Hepatic stellate cell (primary cell): ENCODE measurements around the gene AP1S3.

Experiments
- DNase-seq: peaks from one replicate; pipeline ENCODE4 v3.0.0; 2011; ENCODE audit warnings: low spot score

AP1S3 gene

DNA sequence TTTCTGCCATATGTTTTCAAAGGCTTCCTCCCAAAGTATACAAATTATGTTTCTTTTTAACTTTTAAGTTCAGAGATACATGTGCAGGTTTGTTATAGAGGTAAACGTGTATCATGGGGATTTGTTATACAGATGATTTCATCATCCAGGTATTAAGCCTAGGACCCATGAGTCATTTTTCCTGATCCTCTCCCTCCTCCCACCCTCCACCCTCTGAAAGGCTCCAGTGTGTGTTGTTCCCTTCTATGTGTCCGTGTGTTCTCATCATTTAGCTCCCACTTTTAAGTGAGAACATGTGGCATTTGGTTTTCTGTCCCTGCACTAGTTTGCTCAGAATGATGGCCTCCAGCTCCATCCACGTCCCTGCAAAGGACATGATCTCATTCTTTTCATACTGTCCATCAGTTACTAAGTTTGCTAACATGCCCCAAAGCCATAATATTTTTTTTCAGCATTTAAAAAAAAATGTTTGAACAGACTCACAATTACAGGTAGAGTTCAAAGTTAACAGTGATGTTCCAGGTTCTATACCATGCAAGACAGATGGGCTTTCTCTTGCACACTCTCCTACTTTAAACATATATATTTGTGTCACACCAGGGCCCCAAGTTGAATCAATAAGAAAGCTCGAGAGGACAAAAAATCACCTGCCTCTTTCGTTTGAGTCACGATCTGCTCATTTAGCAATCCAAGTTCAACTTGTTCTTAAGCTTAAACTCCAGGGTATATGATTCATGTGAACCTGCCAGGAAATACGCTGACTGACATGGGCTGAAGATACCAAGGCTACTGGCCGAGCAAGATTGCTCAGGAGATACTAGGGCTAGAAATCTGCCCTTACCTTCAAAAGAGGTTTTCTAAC is 77.6 kb downstream of the AP1S3 start:
- DNase-seq = no peak

DNA sequence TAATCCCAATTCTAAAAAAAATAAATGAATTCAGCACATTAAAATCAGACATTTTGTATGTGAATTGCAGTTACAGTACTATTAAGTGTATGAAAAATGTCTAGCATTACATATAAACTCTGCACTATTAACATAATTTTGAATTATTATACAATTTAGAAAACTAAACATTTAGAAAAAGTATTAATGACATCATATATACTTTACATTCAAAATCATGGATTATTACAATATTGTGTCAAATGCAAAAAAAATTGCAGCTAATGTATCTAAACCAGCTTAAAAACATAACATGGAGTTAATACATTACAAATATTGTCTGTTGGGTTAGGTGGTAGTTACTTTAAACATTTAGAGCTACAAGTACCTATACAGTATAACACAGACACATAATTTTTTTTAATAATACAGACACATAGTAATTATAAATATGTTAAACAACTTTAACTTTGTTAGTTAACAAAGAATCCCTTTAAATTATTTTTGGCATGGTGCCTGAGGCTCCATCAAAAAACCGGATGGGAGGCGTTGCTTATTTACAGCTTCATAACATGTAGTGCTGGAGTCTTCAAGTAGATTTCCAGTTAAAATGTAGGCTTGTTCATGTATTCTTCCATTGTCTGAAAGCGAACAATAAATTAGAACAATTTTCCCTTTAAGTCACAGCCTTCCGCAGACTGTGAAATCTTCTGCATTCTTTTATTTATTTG is 79.1 kb downstream of the AP1S3 start:
- no peak for DNase-seq

DNA sequence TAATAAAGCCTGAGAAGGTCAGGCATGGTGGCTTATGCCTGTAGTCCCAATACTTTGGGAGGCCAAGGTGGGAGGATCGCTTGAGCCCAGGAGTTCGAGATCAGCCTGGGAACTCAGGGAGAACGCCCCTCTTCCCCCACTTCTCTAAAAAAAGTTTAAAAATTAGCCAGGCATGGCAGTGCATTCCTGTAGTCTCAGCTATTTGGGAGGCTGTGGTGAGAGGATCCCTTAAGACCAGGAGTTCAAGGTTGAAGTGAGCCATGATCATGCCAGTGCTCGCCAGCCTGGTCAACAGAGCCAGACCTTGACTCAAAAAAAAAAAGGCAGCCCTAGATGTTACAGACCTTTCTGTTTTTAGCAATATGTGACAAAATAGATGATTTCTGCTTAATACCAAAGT is 83.4 kb downstream of the AP1S3 start:
- DNase-seq = no peak

DNA sequence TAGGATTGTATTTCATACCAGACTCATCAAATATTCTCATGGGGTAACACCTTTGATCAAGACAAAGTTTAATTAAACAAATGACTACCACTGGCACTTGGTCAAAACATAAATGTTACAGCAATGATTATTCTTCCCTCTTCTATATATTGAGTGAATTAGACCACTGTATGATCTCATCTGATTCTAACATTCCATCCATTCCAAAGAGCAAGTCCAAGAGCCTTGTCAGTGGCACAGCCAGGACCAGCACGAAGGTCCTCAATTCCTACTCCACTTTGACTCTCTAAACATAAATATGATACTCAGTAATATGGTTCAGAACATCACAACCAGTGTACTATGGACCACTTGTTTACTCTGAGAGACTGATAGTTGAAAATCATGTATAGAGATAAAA is 86.4 kb downstream of the AP1S3 start:
- peak; percentile 38 for DNase-seq

DNA sequence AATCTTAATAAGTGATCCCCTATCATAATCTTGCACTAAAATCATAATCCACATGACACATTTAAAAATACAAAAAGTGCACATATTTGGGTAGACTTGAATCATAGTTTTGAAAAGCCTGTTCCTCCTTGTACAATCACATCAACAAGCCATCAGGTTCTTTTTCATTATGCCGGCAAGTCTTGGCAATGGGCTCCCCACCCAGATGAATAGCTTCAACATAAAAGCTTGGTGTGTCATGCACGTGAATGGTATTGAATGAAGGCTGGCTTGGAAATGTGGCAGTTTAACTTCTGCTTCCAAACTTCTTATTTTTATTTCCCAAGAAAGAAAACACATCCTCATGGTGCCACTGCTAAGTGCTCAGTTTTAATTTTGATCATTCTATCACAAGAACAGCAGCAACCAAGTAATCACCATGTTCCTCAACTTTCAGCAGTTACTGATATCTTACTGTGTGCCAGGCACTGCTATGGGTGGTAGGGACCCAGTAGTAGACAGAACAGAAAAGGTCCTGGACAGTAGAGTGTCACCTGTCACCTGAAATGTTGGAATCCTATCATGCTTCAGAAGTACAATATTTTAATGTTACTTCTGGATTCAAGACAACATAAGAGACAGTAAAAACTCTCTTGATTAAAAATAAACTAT is 89.9 kb downstream of the AP1S3 start:
- DNase-seq = no peak

DNA sequence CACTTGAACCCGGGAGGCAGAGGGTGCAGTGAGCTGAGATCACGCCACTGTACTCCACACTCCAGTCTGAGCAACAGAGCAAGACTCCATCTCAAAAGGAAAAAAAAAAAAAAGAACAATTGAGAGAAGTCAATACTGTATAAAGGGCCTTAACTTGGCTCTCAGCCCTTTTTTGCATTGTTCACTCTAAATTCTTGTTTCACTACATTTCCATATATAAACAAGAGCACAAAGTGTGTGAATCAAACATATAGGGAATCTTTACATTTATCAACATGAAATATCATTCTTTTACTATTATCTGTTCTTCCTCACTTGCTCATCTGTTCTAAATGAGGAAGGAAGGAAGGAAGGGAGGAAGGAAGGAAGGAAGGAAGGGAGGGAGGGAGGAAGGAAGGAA is 90.8 kb downstream of the AP1S3 start:
- no peak for DNase-seq

DNA sequence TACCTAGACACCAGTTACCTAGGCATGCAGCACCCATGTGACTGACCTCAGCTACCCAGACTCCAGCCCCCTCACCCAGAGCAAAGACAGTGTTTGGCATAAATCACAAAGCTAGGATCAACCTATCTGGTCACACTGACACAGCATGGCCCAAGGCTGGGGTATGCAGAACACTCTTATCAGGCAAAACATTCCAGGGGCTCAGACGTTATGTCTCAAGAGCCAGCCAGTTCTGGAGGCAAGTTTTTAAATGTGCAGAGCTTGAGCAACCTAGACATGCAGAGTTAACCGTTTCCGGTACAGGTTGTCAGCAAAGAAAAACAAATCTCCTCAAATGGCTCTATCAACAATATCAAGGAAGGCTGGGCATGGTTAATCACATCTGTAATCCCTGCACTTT is 92.8 kb downstream of the AP1S3 start:
- peak; percentile 24 for DNase-seq

DNA sequence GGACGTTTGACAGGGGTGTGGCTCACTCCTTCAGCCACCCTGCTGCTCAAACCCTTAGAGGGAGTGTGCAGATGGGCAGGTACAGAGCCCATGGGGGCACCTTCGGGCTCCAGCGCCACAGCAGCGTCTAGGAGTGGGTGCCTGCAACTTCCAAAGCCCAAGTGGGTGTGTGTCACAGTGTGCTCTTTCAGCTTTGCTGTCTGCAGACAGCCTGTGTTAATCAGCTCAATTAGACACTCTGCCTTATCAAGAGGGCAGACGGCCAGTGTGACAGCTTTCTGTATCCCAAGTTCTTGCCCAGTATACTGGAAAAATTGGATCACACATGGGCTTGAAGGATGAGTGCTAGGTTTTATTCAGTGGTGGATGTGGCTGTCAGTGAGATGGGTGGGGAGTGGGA is 96.7 kb downstream of the AP1S3 start:
- DNase-seq = no peak

DNA sequence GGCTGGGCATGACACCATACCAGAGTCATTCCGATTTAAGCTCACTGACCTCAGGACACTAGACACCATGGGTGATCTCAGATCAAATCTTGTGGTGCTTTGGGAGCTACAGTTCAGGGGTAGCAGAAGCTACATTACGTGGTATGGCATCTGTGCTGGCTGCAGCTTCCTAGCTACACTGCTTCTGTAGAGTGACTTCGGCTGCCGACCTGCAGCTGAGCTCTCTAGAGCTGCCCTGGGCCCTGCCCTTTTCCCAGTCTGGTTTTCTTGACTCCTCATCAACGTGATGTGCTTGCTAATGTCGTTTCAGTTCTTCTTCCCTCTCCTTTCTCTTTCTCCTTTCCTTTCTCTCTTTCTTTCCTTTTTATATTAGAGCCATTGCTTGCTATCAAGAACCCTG is 100.2 kb downstream of the AP1S3 start:
- DNase-seq = no peak

DNA sequence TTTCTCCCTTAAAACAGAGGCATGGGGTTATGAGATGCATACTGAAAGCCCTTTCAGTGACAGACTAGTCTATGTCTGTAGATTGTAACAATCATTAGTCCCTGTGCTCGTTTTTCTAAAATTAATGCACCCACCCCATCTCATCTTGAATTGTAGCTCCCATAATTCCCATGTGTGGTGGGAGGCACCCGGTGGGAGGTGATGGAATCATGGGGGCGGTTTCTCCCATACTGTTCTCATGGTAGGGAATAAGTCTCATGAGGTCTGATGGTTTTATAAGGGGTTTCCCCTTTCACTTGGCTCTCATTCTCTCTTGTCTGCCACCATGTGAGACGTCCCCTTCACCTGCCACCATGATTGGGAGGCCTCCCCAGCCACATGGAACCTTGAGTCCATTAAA is 100.9 kb downstream of the AP1S3 start:
- no peak for DNase-seq

DNA sequence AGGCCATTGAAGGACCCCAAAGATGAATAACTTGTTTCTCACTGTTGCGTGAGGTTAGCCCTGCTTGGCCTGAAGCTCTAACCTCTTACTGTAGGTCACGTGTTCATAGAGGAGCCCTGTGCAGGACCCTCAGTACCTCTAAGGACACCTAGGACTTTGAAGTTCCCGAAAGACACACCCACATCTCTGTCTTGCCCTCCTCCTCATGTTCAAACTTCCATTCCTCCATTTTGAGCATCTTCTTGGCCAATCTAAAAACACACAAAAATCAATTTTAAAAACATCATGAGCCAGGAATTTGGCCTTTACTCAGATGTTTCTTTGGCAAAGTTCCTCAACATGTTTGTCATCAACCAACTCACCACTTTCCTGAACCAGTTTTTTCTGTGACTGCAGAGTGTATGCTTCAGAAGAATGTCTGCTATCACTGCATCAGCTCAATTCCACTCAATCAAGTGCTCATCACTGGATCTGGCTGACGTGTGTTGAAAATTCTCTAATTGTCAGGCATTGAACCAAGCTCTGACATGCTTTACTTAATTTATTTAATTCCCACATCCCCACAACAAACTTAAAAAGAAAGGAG is 101.6 kb downstream of the AP1S3 start:
- peak; percentile 78 for DNase-seq

DNA sequence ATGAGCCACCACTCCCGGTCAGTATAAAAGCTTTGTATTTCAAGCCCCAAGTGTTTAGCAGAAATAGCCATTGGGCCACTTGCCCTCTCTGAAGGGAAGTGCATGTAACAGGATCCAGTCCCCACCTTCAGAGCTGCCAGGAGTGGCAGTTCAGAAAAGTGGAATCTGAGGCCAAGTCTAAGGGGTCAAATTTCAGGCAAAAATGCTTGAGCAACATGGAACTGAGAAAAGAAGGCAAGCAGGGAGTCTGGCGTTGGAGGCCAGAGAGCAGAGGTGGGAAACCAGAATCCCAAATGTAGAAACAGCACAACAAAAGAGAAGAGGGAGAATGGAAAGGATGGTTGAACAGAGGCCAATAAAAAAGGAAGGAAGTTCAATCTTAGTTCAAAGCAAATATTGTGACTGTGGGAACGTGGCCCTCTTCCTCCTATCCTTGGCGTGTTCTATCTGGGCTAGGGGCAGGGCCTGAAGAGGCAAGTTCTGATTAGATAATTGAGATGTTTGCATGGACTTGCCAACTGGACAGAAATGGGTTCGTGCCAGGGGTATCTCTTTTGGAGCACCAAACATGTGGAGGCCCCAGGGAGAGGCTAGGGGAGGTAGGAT is 102.2 kb downstream of the AP1S3 start:
- DNase-seq = no peak

DNA sequence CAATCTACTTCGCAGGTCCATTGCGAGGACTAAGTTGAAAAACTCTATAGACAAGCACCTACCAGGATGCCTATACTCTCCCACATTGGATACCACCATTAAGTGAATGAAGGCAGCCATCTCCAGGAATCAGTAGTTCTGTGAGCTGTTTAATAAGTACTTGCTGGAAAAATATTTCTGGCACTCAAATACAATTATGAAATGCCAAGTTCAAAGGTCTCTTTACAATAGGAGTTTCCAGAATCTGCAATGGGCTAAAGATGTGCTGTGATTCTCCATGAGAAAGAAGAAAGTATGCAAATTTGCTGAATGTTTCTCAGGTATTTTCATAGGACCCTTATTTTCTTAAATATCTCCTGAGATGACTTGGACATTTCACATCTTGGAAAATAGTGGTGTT is 103.0 kb downstream of the AP1S3 start:
- no peak for DNase-seq

DNA sequence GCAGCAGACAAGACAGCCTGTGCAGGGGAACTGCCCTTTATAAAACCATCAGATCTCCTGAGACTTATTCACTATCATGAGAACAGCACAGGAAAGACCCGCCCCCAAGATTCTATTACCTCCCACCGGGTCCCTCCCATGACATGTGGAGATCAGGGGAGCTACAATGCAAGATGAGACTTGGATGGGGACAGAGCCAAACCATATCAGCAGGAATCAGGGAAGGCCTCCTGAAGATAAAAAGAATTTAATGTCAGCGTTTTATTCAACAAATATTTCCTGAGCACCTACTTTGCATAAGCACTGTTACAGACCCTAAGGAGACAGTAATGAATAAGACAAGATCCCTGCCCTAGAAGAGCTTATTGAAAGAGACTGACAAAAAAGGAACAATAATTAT is 105.0 kb downstream of the AP1S3 start:
- DNase-seq = no peak

DNA sequence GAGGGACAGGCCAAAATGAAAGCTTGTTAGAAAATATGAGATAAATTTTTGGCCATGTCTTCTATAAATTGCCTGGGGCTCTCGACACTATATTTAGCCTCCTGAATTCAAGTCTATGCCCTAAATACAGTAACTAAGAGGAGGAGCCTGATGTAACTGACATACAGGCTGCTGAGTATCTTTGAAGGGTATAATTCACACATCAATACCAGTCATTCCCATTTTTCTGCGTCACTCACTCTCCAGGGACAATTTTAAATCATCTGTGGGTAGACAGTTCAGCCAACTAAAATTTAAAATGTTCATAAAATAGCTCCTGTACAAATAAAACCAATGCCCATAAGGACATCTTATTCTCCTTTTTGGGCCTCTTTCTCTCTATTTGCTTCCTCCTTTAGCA is 105.9 kb downstream of the AP1S3 start:
- DNase-seq = peak; percentile 23

DNA sequence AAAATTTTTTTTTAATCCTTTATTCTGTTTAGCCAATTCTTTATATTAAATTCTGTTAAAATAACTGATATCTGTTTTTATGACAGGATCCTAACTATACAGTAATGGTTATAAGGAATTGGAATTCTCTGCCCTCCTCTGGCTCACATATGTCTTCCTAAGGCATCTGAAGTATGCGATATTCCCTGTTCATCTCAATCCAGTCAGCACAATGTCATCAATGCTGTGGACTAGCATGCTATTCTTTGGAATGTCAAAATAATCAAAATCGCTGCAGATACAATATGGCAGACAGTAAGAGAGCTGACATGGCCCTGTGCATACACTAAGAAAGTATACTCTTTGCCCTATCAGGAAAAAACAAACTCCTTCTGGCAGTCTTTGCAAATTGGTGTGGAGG is 107.6 kb downstream of the AP1S3 start:
- peak; percentile 22 for DNase-seq

DNA sequence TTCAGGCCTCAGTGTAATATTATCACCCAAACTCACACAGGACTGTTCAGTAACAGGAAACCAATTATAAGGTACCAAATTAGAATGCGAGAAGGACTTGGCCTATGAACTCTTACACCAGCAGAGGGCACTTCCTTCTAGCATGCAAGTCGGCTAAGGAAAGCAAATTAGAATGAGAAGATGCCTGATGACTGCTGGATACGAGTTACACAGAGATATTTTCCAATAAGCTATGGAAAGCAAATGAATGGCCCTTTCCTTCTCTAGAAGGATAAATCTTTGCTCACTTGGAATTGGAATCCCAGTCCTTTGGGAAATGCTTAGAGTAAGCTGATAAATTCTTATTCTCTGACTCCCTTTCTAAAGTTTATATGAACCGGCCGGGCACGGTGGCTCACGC is 109.8 kb downstream of the AP1S3 start:
- DNase-seq = peak; percentile 26

DNA sequence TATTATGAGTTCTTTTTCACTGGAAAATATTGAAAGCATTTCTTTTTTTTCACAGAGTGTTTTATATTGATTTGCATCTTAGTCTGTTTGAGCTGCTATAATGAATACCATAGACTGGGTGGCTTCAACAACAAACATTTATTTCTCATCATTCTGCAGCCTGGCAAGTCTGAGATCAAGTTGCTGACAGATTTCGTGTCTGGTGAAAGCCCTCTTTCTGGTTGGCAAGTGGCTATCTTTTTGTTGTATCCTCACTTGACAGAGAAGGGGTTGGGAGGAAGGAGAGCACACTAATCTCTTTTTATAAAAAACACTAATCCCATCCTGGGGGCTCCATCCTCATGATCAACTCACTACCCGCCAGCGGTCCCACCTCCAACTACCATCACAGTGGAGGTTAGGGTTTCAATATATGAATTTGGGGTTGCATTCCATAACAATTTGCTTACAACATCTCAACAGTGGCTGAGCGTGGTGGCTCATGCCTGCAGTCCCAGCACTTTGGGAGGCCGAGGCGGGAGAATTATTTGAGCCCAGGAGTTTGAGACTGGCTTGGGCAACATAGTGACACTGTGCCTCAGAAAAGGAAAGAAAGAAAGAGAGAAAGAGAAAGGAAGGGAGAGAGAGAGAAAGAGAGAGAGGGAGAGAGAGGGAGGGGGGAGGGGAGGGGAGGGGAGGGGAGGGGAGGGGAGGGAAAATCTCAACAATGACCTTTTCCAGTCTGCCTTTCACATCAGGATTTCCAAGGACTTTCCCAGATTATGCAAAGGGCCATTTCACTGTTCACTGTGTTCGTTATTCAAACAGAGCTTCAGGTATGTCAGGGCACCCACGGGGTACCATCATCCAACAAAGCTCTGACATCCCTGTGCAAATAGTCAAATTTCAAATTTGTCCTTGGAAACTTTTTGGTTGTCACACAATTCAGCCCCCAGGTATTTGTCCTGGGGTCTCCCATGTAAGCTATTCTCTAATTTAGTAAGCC is 111.1 kb downstream of the AP1S3 start:
- DNase-seq = no peak

DNA sequence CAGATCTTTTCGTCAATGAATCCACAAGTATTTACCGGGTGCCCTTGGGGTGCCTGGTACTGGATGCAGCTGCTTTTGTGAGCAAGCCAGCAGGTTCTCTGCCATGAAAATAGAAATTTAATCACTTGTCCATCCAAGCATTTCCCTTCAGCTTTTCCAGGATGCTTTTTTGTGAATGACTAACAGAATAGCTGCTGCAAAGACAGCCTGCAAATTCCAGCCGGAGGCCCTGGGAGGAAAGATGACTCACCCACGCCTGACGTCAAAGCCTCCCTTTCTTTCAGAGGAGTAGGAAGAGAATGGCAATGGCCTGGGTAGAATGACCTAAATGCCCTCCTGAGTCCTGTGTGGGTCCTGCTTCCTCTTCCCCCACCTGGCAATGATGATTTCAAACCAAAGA is 111.9 kb downstream of the AP1S3 start:
- DNase-seq = peak; percentile 85

DNA sequence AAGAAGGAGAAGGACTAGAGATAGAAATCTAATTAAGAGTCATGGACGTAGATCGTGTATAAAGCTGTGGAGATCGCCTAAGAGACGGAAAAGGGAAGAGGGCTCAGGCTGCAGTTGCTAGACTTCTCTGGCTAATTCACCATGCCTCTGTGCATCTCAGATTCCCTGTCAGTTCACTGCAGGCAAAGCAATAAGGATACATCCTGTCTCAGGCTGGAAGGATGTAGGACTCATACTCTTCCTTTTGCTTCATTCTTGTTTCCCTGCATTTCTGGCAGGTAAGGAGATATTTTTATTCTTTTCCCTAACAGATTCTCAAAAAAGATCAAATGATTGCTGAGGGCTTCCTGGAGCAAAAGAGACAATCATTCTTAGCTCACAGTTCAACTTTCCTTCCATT is 112.5 kb downstream of the AP1S3 start:
- no peak for DNase-seq

DNA sequence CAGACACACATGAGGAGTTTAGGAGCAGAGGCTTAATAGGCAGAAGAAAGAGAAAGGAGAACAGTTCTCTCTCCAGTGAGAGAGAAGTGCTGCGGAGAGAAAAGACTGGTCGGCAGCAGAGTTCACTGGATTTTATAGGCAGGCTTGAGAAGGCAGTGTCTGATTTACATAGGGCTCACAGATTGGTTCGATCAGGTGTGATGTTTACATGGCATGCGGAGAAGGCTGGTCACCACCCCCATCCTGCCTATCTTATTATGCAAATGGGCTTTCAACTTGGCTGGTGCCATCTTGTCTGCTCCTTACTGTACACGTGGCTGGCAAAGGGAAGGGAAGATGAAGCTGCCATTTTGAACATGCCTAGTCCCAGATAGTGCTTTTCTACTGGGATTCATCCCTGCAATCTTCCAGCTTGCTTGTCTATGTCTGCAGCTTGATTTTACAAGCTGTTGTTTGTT is 113.4 kb downstream of the AP1S3 start:
- DNase-seq = no peak
